Measurements from ENCODE around the gene MRPS9. TPM values are rescaled to one million over a fixed set of nuclear protein-coding genes. Genes with fewer than 3 reads are reported as not detected.

Gene MRPS9
- total and polyA plus RNA-seq, 9 of the 15 experiments (the other 6 are each of a cell fraction or from before 2014, with no cell fraction given), result 46.2 to 143 (median 65.6) TPM

DNA sequence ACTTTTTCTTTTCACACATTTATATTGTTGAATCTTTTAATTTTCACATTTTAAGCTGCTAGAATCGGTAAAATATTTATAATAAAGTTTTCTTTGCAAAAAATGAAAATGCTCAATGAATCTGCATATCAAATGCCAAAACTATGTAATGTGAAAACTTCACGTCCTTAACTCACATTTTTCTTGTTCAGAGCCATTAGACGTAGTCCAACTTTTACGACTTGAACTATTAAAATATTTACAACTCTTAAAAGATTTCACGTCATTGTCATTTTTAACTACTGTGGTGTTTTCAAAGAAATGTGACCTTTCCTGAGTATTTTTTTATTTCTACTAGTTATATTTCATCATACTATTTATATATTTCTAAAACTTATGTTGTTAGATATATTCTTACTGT lies 54.9 kb downstream of the MRPS9 start (continued):
- TF ChIP-seq RBM17 (IDR thresholded peaks at IDR 0.05; ENCODE audit: borderline replicate concordance, low read depth, low read length) (no peak), GATAD2B (IDR thresholded peaks at IDR 0.05; ENCODE audit: borderline replicate concordance) (no peak), ETV5 (CRISPR knock-in tag; IDR thresholded peaks at IDR 0.05; ENCODE audit: low read depth) (no peak), ZNF282 (CRISPR knock-in tag; IDR thresholded peaks at IDR 0.05) (no peak), ZC3H4 (CRISPR knock-in tag; IDR thresholded peaks at IDR 0.05; ENCODE audit: borderline replicate concordance) (no peak), PRPF4 (IDR thresholded peaks at IDR 0.05; ENCODE audit: insufficient read depth, low read depth, low read length, poor library complexity, severe bottlenecking) (no peak), HIVEP1 (CRISPR knock-in tag; IDR thresholded peaks at IDR 0.05) (no peak), RBM22 (IDR thresholded peaks at IDR 0.05; ENCODE audit: low read depth, low read length, poor library complexity, severe bottlenecking) (no peak)
- TF ChIP-seq, protein P1, sequence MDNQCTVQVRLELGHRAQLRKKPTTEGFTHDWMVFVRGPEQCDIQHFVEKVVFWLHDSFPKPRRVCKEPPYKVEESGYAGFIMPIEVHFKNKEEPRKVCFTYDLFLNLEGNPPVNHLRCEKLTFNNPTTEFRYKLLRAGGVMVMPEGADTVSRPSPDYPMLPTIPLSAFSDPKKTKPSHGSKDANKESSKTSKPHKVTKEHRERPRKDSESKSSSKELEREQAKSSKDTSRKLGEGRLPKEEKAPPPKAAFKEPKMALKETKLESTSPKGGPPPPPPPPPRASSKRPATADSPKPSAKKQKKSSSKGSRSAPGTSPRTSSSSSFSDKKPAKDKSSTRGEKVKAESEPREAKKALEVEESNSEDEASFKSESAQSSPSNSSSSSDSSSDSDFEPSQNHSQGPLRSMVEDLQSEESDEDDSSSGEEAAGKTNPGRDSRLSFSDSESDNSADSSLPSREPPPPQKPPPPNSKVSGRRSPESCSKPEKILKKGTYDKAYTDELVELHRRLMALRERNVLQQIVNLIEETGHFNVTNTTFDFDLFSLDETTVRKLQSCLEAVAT (IDR thresholded peaks at IDR 0.05), result no peak
- TF ChIP-seq, protein P2, sequence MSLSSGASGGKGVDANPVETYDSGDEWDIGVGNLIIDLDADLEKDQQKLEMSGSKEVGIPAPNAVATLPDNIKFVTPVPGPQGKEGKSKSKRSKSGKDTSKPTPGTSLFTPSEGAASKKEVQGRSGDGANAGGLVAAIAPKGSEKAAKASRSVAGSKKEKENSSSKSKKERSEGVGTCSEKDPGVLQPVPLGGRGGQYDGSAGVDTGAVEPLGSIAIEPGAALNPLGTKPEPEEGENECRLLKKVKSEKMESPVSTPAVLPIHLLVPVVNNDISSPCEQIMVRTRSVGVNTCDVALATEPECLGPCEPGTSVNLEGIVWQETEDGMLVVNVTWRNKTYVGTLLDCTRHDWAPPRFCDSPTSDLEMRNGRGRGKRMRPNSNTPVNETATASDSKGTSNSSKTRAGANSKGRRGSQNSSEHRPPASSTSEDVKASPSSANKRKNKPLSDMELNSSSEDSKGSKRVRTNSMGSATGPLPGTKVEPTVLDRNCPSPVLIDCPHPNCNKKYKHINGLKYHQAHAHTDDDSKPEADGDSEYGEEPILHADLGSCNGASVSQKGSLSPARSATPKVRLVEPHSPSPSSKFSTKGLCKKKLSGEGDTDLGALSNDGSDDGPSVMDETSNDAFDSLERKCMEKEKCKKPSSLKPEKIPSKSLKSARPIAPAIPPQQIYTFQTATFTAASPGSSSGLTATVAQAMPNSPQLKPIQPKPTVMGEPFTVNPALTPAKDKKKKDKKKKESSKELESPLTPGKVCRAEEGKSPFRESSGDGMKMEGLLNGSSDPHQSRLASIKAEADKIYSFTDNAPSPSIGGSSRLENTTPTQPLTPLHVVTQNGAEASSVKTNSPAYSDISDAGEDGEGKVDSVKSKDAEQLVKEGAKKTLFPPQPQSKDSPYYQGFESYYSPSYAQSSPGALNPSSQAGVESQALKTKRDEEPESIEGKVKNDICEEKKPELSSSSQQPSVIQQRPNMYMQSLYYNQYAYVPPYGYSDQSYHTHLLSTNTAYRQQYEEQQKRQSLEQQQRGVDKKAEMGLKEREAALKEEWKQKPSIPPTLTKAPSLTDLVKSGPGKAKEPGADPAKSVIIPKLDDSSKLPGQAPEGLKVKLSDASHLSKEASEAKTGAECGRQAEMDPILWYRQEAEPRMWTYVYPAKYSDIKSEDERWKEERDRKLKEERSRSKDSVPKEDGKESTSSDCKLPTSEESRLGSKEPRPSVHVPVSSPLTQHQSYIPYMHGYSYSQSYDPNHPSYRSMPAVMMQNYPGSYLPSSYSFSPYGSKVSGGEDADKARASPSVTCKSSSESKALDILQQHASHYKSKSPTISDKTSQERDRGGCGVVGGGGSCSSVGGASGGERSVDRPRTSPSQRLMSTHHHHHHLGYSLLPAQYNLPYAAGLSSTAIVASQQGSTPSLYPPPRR (CRISPR knock-in tag; IDR thresholded peaks at IDR 0.05; ENCODE audit: borderline replicate concordance), result no peak

Measured in K562 (cell line).